ENCODE measurements around the gene KCNN3.

The KCNN3 gene

GRCh38 chr1:154743526-154744036, 126.5 kb downstream of the KCNN3 start:
- no peak for DNase-seq (ENCODE audit: low read depth)
- no peak for TF ChIP-seq CTCF (IDR thresholded peaks at IDR 0.05; ENCODE audit: insufficient read depth, low read depth, low read length, missing control alignments)
- H3K4me3 ChIP-seq (ENCODE audit: low read length), result no peak overlapping the region

GRCh38 chr1:154742606-154743005, 127.5 kb downstream of the KCNN3 start:
- DNase-seq (ENCODE audit: low read depth), result no peak
- TF ChIP-seq CTCF (IDR thresholded peaks at IDR 0.05; ENCODE audit: insufficient read depth, low read depth, low read length, missing control alignments), result no peak
- H3K4me3 ChIP-seq (ENCODE audit: low read length), result no peak overlapping the region

- TF ChIP-seq CTCF (IDR thresholded peaks at IDR 0.05; ENCODE audit: insufficient read depth, low read depth, low read length, missing control alignments), result no peak
- no peak overlapping the region for H3K4me3 ChIP-seq (ENCODE audit: low read length)
- no peak for DNase-seq (ENCODE audit: low read depth)
Observed at GRCh38 chr1:154741741-154742495, 128.2 kb downstream of the KCNN3 start.

GRCh38 chr1:154741327-154741726, 128.8 kb downstream of the KCNN3 start:
- no peak for TF ChIP-seq CTCF (IDR thresholded peaks at IDR 0.05; ENCODE audit: insufficient read depth, low read depth, low read length, missing control alignments)
- no peak overlapping the region for H3K4me3 ChIP-seq (ENCODE audit: low read length)
- peak; percentile 36 for DNase-seq (ENCODE audit: low read depth)

- DNase-seq (ENCODE audit: low read depth), result no peak
- TF ChIP-seq CTCF (IDR thresholded peaks at IDR 0.05; ENCODE audit: insufficient read depth, low read depth, low read length, missing control alignments), result no peak
- no peak overlapping the region for H3K4me3 ChIP-seq (ENCODE audit: low read length)
Observed at GRCh38 chr1:154739654-154740053, 130.4 kb downstream of the KCNN3 start.

GRCh38 chr1:154736841-154737240, 133.2 kb downstream of the KCNN3 start:
- H3K4me3 ChIP-seq (ENCODE audit: low read length), result no peak overlapping the region
- TF ChIP-seq CTCF (IDR thresholded peaks at IDR 0.05; ENCODE audit: insufficient read depth, low read depth, low read length, missing control alignments), result no peak
- DNase-seq (ENCODE audit: low read depth), result peak; percentile 84

GRCh38 chr1:154735804-154736168, 134.3 kb downstream of the KCNN3 start:
- no peak for TF ChIP-seq CTCF (IDR thresholded peaks at IDR 0.05; ENCODE audit: insufficient read depth, low read depth, low read length, missing control alignments)
- H3K4me3 ChIP-seq (ENCODE audit: low read length), result no peak overlapping the region
- DNase-seq (ENCODE audit: low read depth), result peak; percentile 32
